ENCODE measurements around the gene TWSG1.

GRCh38 chr18:9290156-9290555 is 44.4 kb upstream of the TWSG1 start:
- TF ChIP-seq TAF1 (IDR thresholded peaks at IDR 0.05; ENCODE audit: borderline replicate concordance, insufficient read depth, low read length) (no peak), POLR2AphosphoS5 (IDR thresholded peaks at IDR 0.05; ENCODE audit: low read depth, low read length) (no peak)
- TF ChIP-seq, protein P1, sequence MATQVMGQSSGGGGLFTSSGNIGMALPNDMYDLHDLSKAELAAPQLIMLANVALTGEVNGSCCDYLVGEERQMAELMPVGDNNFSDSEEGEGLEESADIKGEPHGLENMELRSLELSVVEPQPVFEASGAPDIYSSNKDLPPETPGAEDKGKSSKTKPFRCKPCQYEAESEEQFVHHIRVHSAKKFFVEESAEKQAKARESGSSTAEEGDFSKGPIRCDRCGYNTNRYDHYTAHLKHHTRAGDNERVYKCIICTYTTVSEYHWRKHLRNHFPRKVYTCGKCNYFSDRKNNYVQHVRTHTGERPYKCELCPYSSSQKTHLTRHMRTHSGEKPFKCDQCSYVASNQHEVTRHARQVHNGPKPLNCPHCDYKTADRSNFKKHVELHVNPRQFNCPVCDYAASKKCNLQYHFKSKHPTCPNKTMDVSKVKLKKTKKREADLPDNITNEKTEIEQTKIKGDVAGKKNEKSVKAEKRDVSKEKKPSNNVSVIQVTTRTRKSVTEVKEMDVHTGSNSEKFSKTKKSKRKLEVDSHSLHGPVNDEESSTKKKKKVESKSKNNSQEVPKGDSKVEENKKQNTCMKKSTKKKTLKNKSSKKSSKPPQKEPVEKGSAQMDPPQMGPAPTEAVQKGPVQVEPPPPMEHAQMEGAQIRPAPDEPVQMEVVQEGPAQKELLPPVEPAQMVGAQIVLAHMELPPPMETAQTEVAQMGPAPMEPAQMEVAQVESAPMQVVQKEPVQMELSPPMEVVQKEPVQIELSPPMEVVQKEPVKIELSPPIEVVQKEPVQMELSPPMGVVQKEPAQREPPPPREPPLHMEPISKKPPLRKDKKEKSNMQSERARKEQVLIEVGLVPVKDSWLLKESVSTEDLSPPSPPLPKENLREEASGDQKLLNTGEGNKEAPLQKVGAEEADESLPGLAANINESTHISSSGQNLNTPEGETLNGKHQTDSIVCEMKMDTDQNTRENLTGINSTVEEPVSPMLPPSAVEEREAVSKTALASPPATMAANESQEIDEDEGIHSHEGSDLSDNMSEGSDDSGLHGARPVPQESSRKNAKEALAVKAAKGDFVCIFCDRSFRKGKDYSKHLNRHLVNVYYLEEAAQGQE (IDR thresholded peaks at IDR 0.05; ENCODE audit: insufficient read depth in 1 of 2, low read depth in 2 of 2, low read length in 2 of 2), result no peak
